ENCODE measurements around the gene FIBIN.

- TF ChIP-seq CTCF (IDR thresholded peaks at IDR 0.05; ENCODE audit: low read depth, low read length, missing input control) (no peak), REST (IDR thresholded peaks at IDR 0.05) (no peak), GABPA (IDR thresholded peaks at IDR 0.05 in 1 of 2, conservative IDR thresholded peaks at IDR 0.05 in 1 of 2) (no peak), MAX (IDR thresholded peaks at IDR 0.05) (no peak), TAF1 (conservative IDR thresholded peaks at IDR 0.05) (no peak), RAD21 (IDR thresholded peaks at IDR 0.05) (no peak), EGR1 (IDR thresholded peaks at IDR 0.05; ENCODE audit: low read depth in 2 of 2) (no peak), ZBTB33 (IDR thresholded peaks at IDR 0.05) (no peak), NR2F2 (IDR thresholded peaks at IDR 0.05) (no peak), YY1 (IDR thresholded peaks at IDR 0.05) (no peak)
Measured at GRCh38 chr11:26960281-26960680, 33.6 kb upstream of the FIBIN start.

Measured in liver (tissue), 3 donors.